RWPE1 (cell line): ENCODE results near the gene TAS2R60.

Experiments
- CTCF ChIA-PET: fragments of 350-600 bp; sonication (Branson Sonifier 250); formaldehyde crosslinking; extraction: SDS; loops from one replicate; lab custom pipeline; 2021; lab: Yijun Ruan, JAX
- POLR2A ChIA-PET: fragments of 400-600 bp; formaldehyde crosslinking; extraction: SDS; loops from one replicate; lab custom pipeline; 2020; ENCODE audit warnings: antibody characterized with exemption; ENCODE audit not compliant: low non-redundant PET; lab: Yijun Ruan, JAX
- DNase-seq: peaks from one replicate; pipeline ENCODE4 v3.0.0; 2012; ENCODE audit warnings: low spot score
- H3K27ac ChIP-seq: fragments of 450-650 bp; 2 replicates; pipeline ENCODE4 v1.5.1; 2017
- CTCF ChIP-seq: fragments of 450-650 bp; conservative IDR thresholded peaks from 2 replicates; pipeline ENCODE4 v1.5.1; 2017; ENCODE audit warnings: low read depth, mild to moderate bottlenecking

The TAS2R60 gene

GRCh38 chr7:143396625-143397556 lies 46.4 kb upstream of the TAS2R60 start:
- CTCF ChIA-PET: no interaction called here
- DNase-seq: no peak
- no peak for TF ChIP-seq CTCF
- H3K27ac ChIP-seq: no peak overlapping the region
- POLR2A ChIA-PET: no interaction called here

GRCh38 chr7:143397710-143398530 lies 45.3 kb upstream of the TAS2R60 start:
- DNase-seq: no peak
- ChIA-PET CTCF (no interaction called here), POLR2A (no interaction called here)
- no peak overlapping the region for H3K27ac ChIP-seq
- TF ChIP-seq CTCF: no peak

GRCh38 chr7:143398616-143399015 lies 44.6 kb upstream of the TAS2R60 start:
- no peak overlapping the region for H3K27ac ChIP-seq
- DNase-seq: no peak
- no peak for TF ChIP-seq CTCF
- POLR2A ChIA-PET: no interaction called here
- CTCF ChIA-PET: no interaction called here

GRCh38 chr7:143399151-143399550 lies 44.1 kb upstream of the TAS2R60 start:
- DNase-seq: no peak
- TF ChIP-seq CTCF: no peak
- H3K27ac ChIP-seq: no peak overlapping the region
- CTCF ChIA-PET: no interaction called here
- POLR2A ChIA-PET: no interaction called here

GRCh38 chr7:143399642-143400041 lies 43.6 kb upstream of the TAS2R60 start:
- POLR2A ChIA-PET: no interaction called here

More at GRCh38 chr7:143399642-143400041, 43.6 kb upstream of the TAS2R60 start:
- no peak for DNase-seq
- no peak overlapping the region for H3K27ac ChIP-seq
- no peak for TF ChIP-seq CTCF
- CTCF ChIA-PET: no interaction called here
